Mesendoderm (in vitro differentiated cells): ENCODE results near the gene NRXN3.

Experiments used
- DNase-seq: peaks from one replicate; pipeline ENCODE4 v3.0.0; 2013
- H2AK5ac ChIP-seq: 2 replicates; pipeline ENCODE4 v1.6.1; 2013; ENCODE audit warnings: low read length, inconsistent platforms
- H2BK120ac ChIP-seq: 2 replicates; pipeline ENCODE4 v1.6.1; 2013; ENCODE audit warnings: low read depth, mild to moderate bottlenecking, low read length, moderate library complexity, mixed read lengths
- H2BK15ac ChIP-seq: replicated peaks from 2 replicates; pipeline ENCODE4 v1.6.1; 2013; ENCODE audit warnings: low read depth, mild to moderate bottlenecking, moderate library complexity
- H2BK5ac ChIP-seq: 2 replicates; pipeline ENCODE4 v1.6.1; 2013; ENCODE audit warnings: low read length, inconsistent platforms
- H3K18ac ChIP-seq: 2 replicates; pipeline ENCODE4 v1.6.1; 2013; ENCODE audit warnings: mild to moderate bottlenecking, low read length, mixed read lengths
- H3K23ac ChIP-seq: one replicate; pipeline ENCODE4 v1.6.1; 2013; ENCODE audit warnings: low read length
- H3K27ac ChIP-seq: 2 replicates; pipeline ENCODE4 v1.5.1; 2013; ENCODE audit warnings: low read depth, mild to moderate bottlenecking, inconsistent platforms, low read length, moderate library complexity
- H3K27me3 ChIP-seq: 2 replicates; pipeline ENCODE4 v1.6.1; 2013; ENCODE audit warnings: low read length, control low read depth, mild to moderate bottlenecking, inconsistent platforms; ENCODE audit not compliant: insufficient read depth, poor library complexity
- H3K36me3 ChIP-seq: 2 replicates; pipeline ENCODE4 v1.6.1; 2013; ENCODE audit warnings: low read length, inconsistent platforms; ENCODE audit not compliant: control insufficient read depth, insufficient read depth
- H3K4ac ChIP-seq: one replicate; pipeline ENCODE4 v1.6.1; 2013; ENCODE audit warnings: low read depth, mild to moderate bottlenecking, low read length, moderate library complexity
- H3K4me1 ChIP-seq: 2 replicates; pipeline ENCODE4 v1.6.1; 2013; ENCODE audit warnings: low read depth, low read length, inconsistent platforms; ENCODE audit not compliant: control insufficient read depth
- H3K4me2 ChIP-seq: 2 replicates; pipeline ENCODE4 v1.6.1; 2013; ENCODE audit warnings: low read length
- H3K4me3 ChIP-seq: 2 replicates; pipeline ENCODE4 v1.5.1; 2013; ENCODE audit warnings: mild to moderate bottlenecking, low read length
- H3K56ac ChIP-seq: one replicate; pipeline ENCODE4 v1.6.1; 2013; ENCODE audit warnings: low read length
- H3K79me1 ChIP-seq: 2 replicates; pipeline ENCODE4 v1.6.1; 2013; ENCODE audit warnings: low read length, inconsistent platforms
- H3K79me2 ChIP-seq: 2 replicates; pipeline ENCODE4 v1.6.1; 2013; ENCODE audit warnings: mild to moderate bottlenecking, low read length; ENCODE audit not compliant: control insufficient read depth, insufficient read depth
- H3K9ac ChIP-seq: 2 replicates; pipeline ENCODE4 v1.6.1; 2013; ENCODE audit warnings: low read length, inconsistent platforms
- H4K5ac ChIP-seq: one replicate; pipeline ENCODE4 v1.6.1; 2013; ENCODE audit warnings: low read length
- H4K8ac ChIP-seq: one replicate; pipeline ENCODE4 v1.6.1; 2013; ENCODE audit warnings: low read depth, mild to moderate bottlenecking, control low read depth, low read length, moderate library complexity
- WGBS: extraction: QIAGEN DNeasy Blood & Tissue Kit; methylation state at CpG from one replicate; pipeline ENCODE4 v1.1.7; 2013; ENCODE audit warnings: low lambda C conversion rate, missing lambda C conversion rate; ENCODE audit not compliant: insufficient coverage; ENCODE audit errors: extremely low coverage; 5-methylcytosine and 5-hydroxymethylcytosine counted together

NRXN3 gene

DNA sequence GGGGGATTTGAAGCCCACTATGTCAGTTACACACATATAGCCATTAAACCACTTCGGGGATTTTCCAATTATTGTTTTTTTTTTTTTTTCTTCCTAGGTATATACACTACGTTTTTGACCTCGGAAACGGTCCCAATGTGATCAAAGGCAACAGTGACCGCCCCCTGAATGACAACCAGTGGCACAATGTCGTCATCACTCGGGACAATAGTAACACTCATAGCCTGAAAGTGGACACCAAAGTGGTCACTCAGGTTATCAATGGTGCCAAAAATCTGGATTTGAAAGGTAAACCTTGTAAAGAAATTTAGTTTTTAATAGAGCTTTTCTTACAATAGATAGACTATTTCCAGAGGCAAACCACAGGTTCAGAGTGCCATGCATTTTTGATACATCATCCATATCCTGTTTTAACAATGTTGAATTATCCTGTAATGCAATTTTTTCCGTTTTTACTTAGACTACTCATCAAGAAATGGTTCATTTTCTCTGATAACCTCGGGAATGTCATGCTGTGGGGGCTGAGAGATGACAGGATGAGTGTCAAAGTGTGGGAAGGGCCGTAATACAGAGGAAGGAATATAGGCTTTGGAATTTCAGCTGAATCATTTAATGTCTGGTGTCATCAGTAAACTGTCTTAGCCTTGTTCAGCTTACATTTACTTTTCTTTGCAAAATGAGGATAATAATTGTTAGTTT is 797.1 kb downstream of the NRXN3 start:
- Histone ChIP-seq H3K9ac (no peak overlapping the region), H3K18ac (no peak overlapping the region), H3K4me3 (no peak overlapping the region), H2BK120ac (no peak overlapping the region), H3K79me1 (no peaks in the 10 kb centered on the region), H3K79me2 (no peaks in the 10 kb centered on the region), H3K4ac (no peak overlapping the region), H4K5ac (no peak overlapping the region), H3K4me2 (no peak overlapping the region), H3K27me3 (no peaks in the 10 kb centered on the region), H2BK15ac (no peak overlapping the region), H3K56ac (no peak overlapping the region), H3K4me1 (no peaks in the 10 kb centered on the region), H2BK5ac (no peak overlapping the region), H2AK5ac (no peak overlapping the region), H3K36me3 (no peaks in the 10 kb centered on the region), H4K8ac (no peak overlapping the region), H3K27ac (no peak overlapping the region), H3K23ac (no peak overlapping the region)
- no CpG with 5 or more reads among the region's 10 CpGs for WGBS
- DNase-seq: no peak

DNA sequence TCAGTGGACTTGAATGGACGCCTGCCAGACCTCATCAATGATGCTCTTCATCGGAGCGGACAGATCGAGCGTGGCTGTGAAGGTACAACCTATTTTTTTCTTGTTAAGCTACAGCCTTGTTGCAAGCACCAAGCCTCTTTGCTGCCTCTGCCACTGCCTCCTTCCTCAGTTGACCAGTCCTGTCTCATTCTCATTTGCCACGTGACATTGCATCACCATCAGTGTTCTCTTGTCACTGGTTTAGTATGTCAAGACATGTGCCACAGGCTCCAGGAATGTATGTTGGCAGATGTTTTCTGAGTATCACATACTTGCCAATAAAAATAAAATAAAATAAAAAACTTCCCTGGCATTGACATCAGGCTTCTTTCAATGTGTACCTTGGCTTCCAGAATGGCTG is 798.1 kb downstream of the NRXN3 start:
- H3K4me2 ChIP-seq: no peak overlapping the region

DNA sequence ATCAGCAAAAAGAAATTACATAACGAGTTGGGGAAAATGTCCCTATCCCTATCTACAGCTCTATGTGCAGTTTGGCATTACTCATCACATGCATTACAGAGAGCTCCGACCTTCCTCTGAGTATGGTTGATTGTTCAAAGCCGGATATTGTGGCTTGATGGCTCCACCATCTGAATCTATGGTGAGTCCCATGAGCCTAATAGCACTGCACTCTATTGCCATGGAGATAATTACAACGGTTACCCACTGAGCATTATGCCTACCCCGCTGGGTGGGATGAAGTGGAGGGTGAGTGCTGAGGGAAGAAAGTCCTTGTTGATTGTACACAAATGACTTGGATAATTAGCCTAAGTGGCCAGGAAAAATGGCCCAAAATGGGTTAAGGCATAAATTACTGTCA is 800.5 kb downstream of the NRXN3 start:
- Histone ChIP-seq H3K56ac (no peak overlapping the region), H4K5ac (no peak overlapping the region), H3K9ac (no peak overlapping the region), H3K27me3 (no peaks in the 10 kb centered on the region), H3K4me3 (no peak overlapping the region), H3K18ac (no peak overlapping the region), H3K79me1 (no peaks in the 10 kb centered on the region), H4K8ac (no peak overlapping the region), H3K4me1 (no peaks in the 10 kb centered on the region), H3K4me2 (no peak overlapping the region), H3K36me3 (no peaks in the 10 kb centered on the region), H3K4ac (no peak overlapping the region), H2BK15ac (no peak overlapping the region), H2AK5ac (no peak overlapping the region), H3K27ac (no peak overlapping the region), H2BK120ac (no peak overlapping the region), H3K79me2 (no peaks in the 10 kb centered on the region), H3K23ac (no peak overlapping the region), H2BK5ac (no peak overlapping the region)
- no CpG with 5 or more reads among the region's 5 CpGs for WGBS
- no peak for DNase-seq

More for the DNA sequence above, 798.1 kb downstream of the NRXN3 start:
- Histone ChIP-seq H2BK5ac (no peak overlapping the region), H2BK15ac (no peak overlapping the region), H3K79me2 (no peaks in the 10 kb centered on the region), H3K9ac (no peak overlapping the region), H3K79me1 (no peaks in the 10 kb centered on the region), H3K4me3 (no peak overlapping the region), H2BK120ac (no peak overlapping the region), H3K27ac (no peak overlapping the region), H4K5ac (no peak overlapping the region), H3K23ac (no peak overlapping the region), H3K4ac (no peak overlapping the region), H2AK5ac (no peak overlapping the region), H3K27me3 (no peaks in the 10 kb centered on the region), H3K4me1 (no peaks in the 10 kb centered on the region), H3K18ac (no peak overlapping the region), H3K36me3 (no peaks in the 10 kb centered on the region), H4K8ac (no peak overlapping the region), H3K56ac (no peak overlapping the region)
- no CpG with 5 or more reads among the region's 6 CpGs for WGBS
- DNase-seq: no peak

DNA sequence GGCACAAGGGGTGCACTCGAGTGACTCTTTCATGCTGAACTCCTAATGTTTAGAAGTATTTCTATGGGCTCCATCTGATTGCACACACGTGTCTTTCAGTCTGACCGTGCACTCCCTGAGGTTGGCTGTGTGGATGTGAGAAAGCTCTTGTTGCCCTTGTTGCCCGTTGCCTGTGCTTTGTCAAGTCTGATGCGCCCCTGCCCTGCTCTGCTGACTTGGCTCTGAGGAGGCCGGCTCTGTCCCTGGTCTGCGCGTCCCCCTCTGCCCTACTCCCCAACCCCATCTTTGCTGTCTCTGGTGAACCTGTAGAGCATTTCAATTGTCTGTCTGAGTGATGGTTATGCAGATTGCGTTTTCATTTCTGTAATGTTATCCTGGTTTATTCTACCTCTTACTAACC is 802.3 kb downstream of the NRXN3 start:
- Histone ChIP-seq H2BK15ac (no peak overlapping the region), H3K79me1 (no peaks in the 10 kb centered on the region), H3K4me1 (no peaks in the 10 kb centered on the region)

DNA sequence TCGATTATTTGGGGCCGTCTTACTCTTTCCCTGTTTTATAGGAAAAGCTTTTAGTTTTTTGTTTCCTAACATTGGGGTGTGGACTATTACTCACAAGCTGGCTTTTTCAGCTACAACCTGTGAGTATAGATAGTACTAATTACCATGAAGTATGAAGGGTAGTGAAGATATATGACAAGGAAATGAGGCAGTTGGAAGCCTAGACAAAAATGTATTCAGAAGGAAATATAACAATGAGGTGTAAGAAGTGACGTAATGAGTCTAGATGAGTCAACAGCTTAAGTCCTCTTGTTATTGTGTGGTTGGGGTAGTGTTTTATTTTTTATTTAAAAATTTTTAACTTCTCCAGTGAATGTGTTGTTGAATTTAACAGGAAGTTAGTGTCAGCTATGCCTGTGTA is 804.5 kb downstream of the NRXN3 start:
- H2BK5ac ChIP-seq: no peak overlapping the region
- no peaks in the 10 kb centered on the region for H3K79me2 ChIP-seq
- no peak overlapping the region for H4K5ac ChIP-seq
- no peak overlapping the region for H3K18ac ChIP-seq
- H3K4me3 ChIP-seq: no peak overlapping the region
- H3K9ac ChIP-seq: no peak overlapping the region
- no peak overlapping the region for H3K27ac ChIP-seq
- H3K4me2 ChIP-seq: no peak overlapping the region
- H3K23ac ChIP-seq: no peak overlapping the region
- no peak overlapping the region for H3K56ac ChIP-seq
- no peak overlapping the region for H2BK120ac ChIP-seq
- no peaks in the 10 kb centered on the region for H3K36me3 ChIP-seq
- WGBS: 100% methylated on average over 1 of the region's 3 CpGs
- H2BK15ac ChIP-seq: no peak overlapping the region
- H2AK5ac ChIP-seq: no peak overlapping the region
- no peak overlapping the region for H3K4ac ChIP-seq
- H4K8ac ChIP-seq: no peak overlapping the region
- no peaks in the 10 kb centered on the region for H3K4me1 ChIP-seq
- H3K79me1 ChIP-seq: no peaks in the 10 kb centered on the region
- no peaks in the 10 kb centered on the region for H3K27me3 ChIP-seq
- no peak for DNase-seq

More for the DNA sequence above, 802.3 kb downstream of the NRXN3 start:
- Histone ChIP-seq H3K4me3 (no peak overlapping the region), H3K79me2 (no peaks in the 10 kb centered on the region), H3K27me3 (no peaks in the 10 kb centered on the region), H4K5ac (no peak overlapping the region), H2BK120ac (no peak overlapping the region), H3K4me2 (no peak overlapping the region), H3K18ac (no peak overlapping the region), H2AK5ac (no peak overlapping the region), H3K23ac (no peak overlapping the region), H3K9ac (no peak overlapping the region), H3K27ac (no peak overlapping the region), H2BK5ac (no peak overlapping the region), H3K56ac (no peak overlapping the region), H3K4ac (no peak overlapping the region), H3K36me3 (no peaks in the 10 kb centered on the region), H4K8ac (no peak overlapping the region)
- DNase-seq: no peak
- no CpG with 5 or more reads among the region's 9 CpGs for WGBS

DNA sequence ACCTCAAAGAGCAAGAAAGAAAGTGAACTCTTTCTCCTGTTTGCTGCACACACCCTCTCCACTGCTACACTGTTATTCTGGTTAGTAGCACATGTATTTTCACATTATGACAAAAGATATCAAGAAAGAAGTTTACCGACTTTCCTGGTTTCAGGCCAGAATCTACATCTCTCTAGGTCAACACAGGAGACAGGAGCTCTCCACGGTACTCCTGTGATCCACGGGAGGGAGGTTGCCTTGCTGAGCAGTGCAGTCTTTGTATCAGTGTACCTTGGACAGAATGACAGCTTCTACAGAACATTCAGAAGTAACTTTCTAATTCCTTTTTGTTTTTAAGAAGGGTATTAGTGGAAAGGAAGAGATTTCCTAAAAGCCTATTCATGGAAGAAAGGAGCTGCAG is 805.6 kb downstream of the NRXN3 start:
- H3K79me1 ChIP-seq: no peaks in the 10 kb centered on the region
- no peak overlapping the region for H3K4ac ChIP-seq
- H3K27ac ChIP-seq: no peak overlapping the region
- H3K23ac ChIP-seq: no peak overlapping the region
- no peak overlapping the region for H2BK120ac ChIP-seq
- WGBS: no CpG with 5 or more reads among the region's 3 CpGs
- no peak overlapping the region for H3K9ac ChIP-seq
- no peaks in the 10 kb centered on the region for H3K36me3 ChIP-seq
- H3K79me2 ChIP-seq: no peaks in the 10 kb centered on the region
- no peaks in the 10 kb centered on the region for H3K27me3 ChIP-seq
- H2BK5ac ChIP-seq: no peak overlapping the region
- H3K4me3 ChIP-seq: no peak overlapping the region
- H3K18ac ChIP-seq: no peak overlapping the region
- H2BK15ac ChIP-seq: no peak overlapping the region
- no peak overlapping the region for H3K4me2 ChIP-seq
- H3K56ac ChIP-seq: no peak overlapping the region
- no peak overlapping the region for H2AK5ac ChIP-seq
- H4K8ac ChIP-seq: no peak overlapping the region
- no peaks in the 10 kb centered on the region for H3K4me1 ChIP-seq
- DNase-seq: no peak
- no peak overlapping the region for H4K5ac ChIP-seq
